Neural progenitor cell (in vitro differentiated cells): ENCODE data around the gene PNLIPRP1.

Experiments
- CTCF ChIP-seq: fragments of 200-600 bp; sonication (generic); IDR thresholded peaks from 2 replicates; pipeline ENCODE4 v1.5.1; 2017; ENCODE audit warnings: antibody characterized with exemption, mild to moderate bottlenecking
- EZH2phosphoT487 ChIP-seq: fragments of 200-600 bp; sonication (generic); IDR thresholded peaks from 2 replicates; pipeline ENCODE4 v1.6.1; 2017; ENCODE audit warnings: antibody characterized with exemption

DNA sequence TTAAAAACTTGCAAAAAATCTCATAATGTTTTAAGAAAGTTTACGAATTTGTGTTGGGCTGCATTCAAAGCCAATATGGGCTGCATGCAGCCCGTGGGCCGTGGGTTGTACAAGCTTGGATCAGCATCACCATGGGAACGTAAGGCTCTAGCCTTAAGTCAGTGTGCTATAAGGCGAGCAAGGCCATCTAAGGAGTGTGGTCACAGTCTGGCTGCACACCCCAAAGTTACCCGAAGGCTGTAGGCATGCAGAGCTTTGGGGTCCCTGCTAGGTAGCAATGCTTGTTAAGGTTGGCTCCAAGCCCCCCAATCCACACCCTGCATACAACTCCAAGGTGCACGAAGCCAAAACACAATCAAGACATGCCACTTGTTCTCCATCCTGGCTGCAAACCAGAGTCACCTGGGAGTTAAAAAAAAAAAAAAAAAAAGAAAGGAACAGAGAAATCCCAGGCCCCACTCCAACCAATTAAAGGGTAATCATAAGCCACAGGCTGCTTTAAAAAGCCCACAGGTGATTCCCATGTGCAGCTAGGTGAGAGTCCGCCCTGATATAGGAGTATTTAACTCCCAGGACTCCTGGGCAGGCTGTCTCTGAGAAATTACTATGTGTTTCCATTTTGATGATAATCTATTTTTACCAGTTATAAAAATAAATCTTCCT, 21.5 kb downstream of the PNLIPRP1 start:
- no peak for TF ChIP-seq CTCF
- no peak for TF ChIP-seq EZH2phosphoT487
